GM19397 (cell line): ENCODE results near the gene RNF150.

Source experiments
- ATAC-seq: cut with Tn5 transposase; IDR thresholded peaks from one replicate; pipeline ENCODE4 v1.9.1; 2021; ENCODE audit warnings: mild to moderate bottlenecking, moderate library complexity; ENCODE audit not compliant: unreplicated experiment

RNF150 gene

DNA sequence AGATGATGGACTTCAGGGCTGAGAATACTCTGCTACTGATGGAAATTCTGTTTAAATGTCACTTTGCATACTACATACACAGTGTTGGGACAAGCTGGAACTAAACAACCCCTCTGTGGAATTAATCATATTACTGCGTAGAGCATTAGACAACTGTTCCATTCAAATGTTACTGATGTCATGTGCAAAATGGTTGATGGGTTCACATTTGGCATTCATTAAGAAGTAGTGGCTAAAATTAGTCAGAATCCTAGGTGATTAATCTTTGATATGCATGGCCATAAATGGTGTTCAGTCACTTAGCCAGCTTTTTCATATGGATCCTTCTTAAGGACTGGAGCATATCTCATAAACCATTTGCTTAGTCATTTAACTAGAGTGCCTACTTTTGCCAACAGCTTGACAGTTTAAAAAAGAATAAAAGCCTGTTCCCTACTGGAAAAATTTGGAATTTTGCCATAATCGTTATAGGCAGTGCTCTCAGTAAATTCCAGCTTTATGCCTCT lies 105.2 kb downstream of the RNF150 start:
- ATAC-seq = no peak

DNA sequence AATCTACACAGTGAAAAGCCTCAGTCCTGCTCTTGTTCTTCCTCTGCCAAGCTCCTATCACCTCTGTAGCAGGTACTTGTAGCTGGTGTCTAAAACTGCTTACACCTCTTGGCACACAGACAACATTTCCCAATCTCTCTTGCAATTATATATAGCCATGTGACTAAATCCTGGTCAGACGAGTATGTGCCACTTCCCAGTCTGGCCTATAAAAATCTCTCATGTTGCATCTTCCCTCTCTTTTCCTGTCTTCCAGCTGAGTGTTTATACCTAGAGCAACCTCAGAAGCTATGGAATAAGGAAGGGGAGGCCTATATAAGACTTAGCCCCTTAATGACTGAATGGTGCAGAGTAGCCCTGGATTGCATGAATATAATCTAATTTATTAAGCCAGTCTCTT lies 105.8 kb downstream of the RNF150 start:
- no peak for ATAC-seq

DNA sequence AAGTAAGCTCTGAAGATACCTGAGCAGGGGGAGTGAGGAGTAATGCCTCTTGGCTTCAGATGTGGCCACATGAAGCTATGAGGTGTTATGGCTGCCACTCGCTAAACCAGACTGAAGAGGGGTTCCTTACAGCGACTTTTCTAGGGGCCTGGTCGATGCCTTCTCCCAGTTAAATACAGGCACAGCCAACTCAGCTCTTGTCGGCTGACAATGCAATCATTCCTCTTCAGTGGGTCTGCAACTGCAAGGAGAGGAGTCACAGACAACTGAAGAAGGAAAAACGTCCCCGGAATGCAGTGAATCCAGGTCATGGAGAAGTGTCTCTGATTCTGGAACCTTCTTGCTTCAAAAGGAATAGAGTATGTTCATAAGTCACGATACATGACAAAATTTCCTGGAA lies 106.4 kb downstream of the RNF150 start:
- no peak for ATAC-seq

DNA sequence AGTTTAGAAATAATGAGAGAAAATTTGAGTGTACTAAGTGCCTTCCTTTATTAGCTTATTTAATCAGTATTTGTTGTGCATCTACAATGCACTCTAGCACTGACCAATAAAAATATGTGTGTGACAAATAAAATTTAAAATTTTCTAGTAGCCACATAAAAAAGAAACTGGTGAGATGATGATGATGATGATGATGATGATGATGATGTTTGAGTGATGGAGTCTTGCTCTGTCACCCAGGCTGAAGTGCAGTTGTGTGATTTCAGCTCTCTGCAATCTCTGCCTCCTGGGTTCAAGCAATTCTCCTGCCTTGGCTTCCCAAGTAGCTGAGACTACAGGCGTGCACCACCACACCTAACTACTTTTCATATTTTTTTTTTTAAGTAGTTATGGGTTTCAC lies 110.2 kb downstream of the RNF150 start:
- ATAC-seq = no peak

DNA sequence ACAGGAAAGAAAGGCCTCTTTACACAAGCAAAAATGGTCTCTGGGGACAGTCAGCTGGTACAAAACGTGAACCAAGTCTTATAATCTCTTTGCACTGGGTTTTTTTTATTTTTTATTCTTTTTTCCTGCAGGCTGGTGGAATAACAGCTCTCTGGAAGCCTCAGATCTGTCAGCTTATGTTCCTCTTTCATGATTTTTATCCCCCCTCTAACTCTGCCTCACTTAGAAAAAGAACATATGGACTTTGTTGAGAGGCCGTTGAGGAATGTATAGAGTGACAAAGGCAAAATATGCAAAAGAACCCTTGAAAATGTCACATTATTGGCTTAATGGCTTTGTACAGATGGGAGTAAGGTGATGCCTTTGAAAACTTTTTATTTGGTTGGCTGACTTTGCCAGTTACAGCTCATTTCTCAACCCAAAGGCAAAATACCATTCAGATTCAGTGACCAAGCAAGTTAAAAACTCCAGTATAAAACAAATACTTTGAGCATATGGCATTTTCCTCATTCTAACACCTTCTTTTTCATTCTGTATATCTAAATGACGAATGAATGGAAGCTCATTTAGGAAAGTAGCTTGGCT lies 111.1 kb downstream of the RNF150 start:
- no peak for ATAC-seq

DNA sequence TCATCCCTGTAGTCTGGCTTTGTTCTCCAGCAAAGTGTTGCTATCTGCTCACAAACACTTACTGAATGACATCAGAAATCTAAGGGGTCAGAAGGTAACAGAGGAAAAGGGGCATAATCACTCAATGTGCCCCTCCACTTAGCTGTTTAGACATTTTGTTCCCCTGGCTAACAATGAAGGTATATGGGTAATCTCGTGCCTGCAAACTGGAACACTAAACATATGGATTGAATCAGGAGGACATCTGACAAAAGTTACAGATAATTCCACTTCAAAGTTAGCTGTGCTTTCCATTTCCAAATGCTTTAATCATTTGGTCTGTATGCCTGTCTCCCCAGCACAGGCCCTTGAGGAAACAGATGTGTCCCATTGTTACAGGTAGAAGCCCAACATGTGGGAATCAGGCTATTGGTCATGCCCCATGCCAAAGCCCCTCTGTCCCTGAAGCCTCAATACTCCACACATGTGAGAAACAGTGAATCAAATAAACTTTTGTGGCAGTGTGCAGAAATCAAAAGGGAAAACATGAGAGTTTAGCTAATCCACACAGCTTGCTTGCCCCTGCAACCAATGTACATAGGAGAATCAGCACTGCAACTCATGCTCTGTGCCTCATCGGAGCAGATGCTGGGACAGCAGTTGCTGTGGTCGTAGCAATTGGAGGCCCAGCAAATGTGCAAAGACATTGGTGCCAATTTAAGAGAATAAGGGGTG lies 111.7 kb downstream of the RNF150 start:
- ATAC-seq = no peak

DNA sequence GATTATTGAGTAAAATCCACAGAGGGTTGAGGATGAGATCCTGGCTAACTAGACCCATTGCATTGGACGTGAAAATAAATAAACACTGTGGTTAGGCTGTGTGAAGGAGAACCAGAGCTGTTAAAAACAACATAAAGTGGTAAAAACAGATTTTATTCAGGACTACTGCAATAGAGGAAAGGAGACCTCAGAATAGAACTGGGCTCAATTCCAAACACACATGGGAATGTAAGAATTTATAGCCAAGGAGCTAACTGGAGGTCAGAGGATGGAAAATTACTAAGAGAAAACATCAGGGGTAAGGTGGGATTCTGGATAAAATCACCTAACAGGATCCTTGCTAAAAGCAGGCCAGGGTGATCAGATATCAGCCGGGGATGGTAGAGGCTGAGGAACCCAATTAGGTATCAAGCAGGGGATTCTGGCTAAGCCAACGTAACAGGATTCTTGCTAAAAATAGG lies 112.4 kb downstream of the RNF150 start:
- no peak for ATAC-seq

DNA sequence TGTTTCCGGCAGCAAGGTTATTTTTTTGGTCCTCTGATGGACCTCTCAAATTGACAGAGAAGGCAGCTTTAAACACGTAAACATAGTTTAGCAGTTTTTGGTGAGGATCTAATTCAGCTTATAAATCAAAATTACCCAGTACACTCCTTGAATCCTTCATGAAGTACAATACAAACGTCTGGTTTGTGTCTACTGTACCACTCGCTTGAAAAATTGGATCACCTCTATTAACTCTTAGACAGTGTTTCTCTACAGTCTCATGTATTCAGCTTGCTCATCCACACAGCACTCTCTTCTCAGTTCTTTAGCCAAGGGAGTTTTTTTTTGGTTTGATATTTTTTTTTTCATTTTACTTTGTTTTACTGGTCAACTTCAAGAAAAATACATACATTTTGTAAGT lies 113.5 kb downstream of the RNF150 start:
- no peak for ATAC-seq

DNA sequence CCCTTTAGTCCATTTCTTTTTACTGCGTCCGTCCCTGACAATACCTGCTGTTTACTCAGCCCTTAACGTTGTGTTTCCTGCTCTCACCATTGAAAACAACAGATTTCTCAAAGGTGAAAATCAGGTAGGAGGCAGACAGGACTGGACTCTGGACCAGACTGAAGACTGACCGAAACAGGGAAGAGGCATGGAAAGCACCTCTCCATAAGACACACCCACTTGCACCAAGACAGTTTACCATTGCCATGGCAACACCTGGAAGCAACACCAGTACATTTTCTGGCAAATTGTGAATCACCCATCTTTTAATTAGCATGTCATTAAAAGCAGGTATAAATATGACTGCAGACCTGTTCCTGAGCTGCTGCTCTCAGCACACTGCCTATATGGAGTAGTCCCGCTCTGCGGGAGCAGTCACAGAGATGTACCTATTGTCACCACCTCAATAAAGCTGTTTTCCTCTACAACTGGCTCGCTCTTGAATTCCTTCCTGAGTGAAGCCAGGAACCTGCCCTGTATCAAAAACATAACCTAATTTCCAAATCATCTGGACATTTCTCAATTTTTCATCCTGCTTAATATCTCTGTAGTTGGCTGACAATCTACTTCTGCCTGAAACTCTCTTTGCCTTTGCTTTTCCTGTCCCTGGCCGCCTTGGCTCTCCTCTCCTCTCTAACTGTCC lies 117.0 kb downstream of the RNF150 start:
- ATAC-seq = no peak

DNA sequence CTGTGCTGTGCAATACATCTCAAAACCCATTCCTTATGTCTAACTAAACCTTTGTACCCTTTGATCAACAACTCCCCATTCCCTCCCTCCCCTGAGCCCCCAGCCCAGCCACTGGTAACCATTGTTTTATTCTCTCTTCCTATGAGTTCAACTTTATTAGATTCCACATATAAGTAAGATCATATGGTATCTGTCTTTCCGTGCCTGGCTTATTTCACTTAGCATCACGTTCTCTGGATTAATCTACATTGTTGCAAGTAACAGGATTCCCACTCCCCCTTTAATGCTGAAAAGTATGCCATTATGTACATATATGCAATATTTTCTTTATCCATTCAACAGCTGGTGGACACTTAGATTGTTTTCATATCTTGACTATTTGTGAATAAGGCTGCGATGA lies 119.4 kb downstream of the RNF150 start:
- no peak for ATAC-seq

DNA sequence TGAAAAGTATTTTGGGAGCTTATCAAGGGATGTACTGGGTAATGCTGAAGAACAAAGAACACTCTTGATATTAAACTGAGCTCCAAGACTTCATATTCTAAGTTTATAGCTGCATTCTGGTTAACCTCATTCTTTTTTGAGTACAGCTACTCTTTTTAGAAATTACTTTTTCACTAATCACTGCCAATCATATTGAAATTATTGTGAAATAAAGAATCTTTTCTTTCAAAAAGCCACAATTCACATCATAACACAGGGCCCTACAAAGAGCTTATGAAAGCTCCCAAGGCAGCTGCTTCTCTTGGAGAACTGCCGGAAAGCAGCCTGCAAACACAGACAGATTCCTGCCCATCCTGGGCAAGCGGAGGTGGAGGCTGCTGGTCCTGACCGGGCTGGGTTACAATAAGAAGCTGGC lies 121.4 kb downstream of the RNF150 start:
- ATAC-seq = no peak

DNA sequence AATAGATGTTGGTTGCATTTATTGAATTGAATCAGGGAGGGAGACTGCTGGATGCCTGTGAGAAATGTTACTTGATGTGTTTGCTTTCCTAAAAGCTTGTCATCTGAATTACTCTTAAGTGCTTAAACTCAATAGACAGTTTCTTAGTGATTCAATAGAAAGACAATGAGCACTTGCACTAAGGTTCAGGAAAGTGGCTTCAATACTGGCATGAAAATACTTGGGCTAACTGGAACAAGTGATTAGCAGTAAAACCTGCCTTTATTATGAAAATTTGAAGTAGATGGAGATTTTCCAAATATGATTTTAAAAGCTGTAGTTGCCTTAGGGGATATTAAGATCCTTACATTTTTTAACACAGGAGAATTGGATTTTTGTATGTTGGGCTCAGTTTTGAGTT lies 123.3 kb downstream of the RNF150 start:
- no peak for ATAC-seq

DNA sequence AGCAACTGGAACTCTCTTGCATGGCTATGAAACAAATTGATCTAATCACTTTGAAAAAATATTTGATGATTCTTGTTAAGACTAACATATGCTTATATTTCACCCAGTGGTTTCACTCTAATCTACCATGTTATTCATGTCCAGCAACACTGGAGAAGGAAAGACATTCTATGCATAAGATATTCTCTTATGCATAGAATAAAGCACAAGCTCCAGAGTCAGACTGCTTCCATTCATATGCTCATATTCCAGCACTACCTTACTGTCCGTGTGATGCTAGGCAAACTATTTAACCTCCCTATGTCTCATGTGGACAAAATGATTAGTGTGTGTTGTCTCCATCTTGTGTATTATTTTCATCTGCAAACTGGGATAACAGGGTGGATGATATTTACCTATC lies 124.1 kb downstream of the RNF150 start:
- ATAC-seq = no peak

DNA sequence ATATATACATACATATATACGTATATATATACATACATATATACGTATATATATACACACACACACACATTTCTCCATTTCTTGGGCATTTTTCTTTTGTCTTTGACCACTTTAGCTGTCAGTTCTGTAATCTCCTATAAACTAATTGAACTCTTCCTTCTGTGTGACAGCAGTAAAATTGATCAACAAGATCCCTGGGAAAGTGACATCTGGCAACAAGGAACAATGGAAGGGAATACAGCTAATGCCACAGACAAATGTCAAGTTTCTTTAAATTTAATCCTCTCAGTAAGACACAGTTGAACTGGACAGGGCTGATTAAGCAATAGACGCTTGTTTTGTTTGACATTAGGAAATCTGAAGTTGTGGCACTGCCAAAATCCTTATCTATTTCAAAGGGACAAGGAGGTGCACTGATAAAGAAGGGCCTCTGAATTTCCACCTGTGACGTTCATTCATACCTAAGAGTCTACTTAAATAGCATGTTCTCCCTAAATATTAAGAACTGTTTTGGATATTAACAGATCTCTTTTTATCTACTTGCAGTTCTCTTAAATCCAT lies 126.9 kb downstream of the RNF150 start:
- no peak for ATAC-seq

DNA sequence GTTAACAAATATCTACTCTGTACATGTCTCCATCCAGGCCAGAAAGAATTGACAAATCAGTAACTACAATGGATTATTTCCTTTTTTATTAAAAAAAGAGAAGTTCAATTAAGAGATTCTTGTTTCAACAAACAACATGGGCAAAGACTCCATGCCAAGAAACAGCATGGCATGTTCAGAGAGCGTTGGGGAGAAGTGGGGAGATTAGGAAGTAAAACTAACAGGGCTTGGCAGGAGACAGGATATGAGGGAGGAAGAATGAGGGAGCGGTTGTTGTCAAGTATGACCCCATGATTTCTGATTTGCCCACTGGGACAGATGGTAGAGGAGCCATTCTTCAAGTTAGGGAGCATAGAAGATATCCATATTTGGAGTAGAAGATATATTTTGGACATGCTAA lies 128.4 kb downstream of the RNF150 start:
- ATAC-seq = no peak

DNA sequence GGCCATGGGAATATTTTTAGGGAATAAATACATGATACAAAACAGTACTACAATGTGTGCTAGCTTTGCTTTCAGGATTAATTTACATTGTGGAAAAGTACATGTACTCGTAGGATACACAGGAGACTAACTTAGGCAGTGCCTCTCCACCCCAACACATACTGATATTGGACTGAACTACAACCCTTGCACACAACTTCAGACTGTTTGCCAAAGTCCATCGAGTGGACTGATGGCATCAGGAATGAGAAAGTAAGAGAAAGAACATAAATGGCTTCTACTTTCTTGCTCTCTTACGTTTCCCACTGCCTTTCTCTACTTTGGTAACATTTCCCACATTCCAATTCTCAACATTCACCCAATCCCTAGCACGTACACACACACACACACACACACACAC lies 130.1 kb downstream of the RNF150 start:
- no peak for ATAC-seq

DNA sequence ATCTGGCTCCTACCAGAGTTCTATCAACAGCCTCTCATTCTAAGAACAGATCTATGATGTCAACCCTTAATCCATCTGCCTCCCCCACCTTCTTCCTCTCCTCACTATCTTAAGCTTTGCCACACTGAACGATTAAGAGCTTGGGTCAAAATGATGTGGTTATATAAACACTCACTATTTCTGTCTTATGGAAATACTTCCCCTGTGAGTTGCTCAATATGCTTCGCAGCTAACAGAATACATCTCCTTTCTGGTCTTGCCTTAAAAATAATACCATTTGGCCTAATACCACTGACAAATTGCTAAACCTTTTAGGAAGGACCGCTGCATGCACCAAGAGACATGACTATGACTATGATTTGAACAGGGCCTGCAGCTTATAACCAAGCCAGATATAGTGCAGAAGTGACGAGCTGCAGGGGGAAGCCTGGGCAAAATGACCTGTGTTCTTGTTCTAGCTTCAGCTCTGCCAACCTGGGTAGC lies 130.9 kb downstream of the RNF150 start:
- no peak for ATAC-seq

DNA sequence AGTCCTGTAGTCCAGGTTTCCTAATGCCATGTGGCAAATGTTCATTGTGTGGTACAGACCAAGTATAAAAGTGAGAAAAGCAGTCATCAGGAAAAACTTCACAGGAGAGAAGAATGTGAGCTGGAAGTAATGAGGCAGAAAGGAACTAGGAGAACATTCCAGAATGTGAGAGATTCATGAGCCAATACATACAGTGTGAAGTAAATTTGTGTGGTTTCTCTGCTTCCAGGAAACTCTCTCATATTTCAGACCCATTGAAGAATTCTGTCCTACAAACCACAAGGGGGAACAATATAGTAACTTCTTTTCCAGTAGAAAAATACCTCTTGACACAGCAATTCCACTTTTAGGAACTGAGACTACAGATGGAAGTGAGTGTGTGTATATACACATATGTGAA lies 136.5 kb downstream of the RNF150 start:
- ATAC-seq = no peak

DNA sequence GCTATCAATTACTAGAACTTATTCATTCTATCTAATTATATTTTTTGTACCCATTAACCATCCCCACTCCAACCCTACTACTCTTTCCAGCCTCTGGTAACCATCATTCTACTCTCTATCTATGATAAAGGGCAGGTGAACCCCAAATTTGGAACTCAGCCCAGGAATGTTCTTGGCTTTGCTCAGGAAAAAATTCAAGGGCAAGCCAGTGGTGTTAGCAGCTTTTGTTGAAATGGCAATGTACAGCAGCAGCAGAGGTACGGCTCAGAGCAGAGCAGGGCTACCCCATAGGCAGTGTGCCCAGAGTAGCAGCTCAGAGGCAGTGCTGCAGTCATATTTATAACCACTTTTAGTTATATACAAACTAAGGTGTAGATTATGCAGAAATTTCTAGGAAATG lies 138.2 kb downstream of the RNF150 start:
- ATAC-seq = no peak

DNA sequence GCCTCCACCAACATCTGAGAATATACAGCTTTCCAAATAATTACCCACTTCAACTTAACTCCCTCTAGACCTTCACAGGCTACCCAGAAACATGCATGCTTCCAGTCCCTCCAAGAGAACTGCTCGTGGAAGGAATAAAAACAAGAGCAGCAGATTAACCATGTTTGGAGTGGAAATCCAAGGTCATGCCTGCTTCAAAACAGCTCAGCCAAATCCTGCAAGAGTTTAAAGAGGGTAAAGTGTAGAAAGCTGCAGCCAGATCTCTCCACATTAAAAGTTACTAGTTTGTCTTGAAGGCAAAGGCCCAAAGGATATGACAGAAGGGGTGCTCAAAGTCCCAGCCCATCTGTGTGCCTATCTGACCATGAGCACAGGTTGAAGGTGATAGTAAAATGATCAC lies 139.3 kb downstream of the RNF150 start:
- ATAC-seq = no peak

DNA sequence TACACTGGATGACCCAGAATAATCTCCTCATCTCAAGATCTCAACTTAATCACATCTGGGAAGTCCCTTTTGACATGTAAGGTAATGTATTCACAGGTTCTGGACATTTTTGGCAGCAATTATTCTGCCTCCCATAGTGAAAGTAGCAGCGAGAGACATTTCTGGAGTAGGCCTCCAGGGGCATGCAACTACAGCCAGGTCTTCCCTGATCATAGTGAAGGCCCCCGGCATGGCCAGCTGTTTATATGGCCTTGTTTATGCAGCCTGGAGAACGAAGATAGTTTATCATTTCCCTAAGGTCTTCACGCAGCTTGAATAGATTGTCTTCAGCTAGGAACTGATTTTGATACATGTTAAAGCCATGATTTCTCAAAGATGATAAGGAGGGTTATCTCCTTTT lies 139.9 kb downstream of the RNF150 start:
- no peak for ATAC-seq

DNA sequence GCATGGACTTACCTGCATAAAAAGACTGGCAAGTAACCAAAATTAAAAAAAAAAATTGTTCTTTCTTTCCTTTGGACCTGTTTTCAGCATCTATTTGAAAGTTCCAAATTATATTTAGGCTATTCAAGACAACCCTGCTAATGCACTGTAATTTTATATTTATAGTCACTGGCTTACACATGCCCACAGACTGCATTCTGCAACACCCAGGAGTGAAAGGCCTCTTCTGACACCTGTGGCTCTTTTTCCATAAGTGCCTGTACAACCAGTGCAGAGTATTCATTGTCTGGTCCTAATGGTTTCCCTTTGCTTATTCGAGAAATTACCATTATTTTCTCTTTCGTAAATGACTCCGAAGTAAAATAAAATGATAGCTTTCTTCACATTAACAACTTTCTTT lies 143.3 kb downstream of the RNF150 start:
- no peak for ATAC-seq
